Measurements from ENCODE around the gene PDE6H.

The PDE6H gene

DNA sequence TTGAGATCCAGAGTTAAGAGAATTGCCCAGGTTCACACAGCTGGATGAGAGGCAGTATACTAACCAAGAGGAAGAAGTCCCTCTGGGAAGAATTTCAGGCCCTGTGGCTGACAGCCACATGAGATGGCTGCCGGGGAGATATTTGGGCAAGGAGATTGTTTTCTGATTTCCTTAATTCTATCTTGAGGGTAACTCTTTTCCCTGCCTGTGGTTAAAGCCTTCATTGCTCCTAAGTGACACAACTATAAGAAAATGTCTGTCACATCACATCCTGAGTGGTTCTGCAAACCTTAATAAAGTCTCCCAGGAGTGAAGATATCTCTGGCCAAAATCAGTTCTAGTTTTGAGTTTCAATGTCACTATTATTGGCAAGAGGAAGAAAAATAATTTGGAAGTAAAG is 21.0 kb upstream of the PDE6H start:
- no peak for DNase-seq (ENCODE audit: low spot score)

DNA sequence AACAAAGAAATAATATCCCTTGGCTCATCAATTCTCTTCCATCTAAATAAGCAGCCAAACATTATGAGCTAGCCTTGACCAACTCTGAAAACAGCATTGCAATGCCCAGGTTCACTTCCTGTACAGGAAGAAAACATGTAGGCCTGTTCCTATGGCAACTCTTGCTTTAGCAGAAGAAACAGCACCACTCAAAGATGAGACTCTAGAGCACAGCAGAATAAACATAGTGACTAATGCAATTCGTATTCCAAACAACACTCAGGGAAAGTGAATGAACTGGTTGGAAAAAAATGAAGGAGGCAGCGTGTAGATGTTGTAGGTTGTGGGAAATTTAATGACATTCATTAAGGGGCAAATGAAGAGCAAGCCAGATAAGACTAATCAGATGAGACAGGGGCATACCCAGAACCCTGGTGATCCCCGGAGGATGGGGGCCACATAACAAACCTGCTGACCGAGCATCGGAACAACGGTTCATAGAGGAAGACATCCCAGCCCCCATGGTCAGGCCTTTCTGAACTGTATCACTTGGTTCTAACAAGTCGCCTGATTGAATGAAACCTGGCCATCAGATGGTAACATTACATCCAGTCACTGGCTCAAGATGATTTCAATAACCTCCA is 20.4 kb upstream of the PDE6H start:
- peak; percentile 80 for DNase-seq (ENCODE audit: low spot score)

DNA sequence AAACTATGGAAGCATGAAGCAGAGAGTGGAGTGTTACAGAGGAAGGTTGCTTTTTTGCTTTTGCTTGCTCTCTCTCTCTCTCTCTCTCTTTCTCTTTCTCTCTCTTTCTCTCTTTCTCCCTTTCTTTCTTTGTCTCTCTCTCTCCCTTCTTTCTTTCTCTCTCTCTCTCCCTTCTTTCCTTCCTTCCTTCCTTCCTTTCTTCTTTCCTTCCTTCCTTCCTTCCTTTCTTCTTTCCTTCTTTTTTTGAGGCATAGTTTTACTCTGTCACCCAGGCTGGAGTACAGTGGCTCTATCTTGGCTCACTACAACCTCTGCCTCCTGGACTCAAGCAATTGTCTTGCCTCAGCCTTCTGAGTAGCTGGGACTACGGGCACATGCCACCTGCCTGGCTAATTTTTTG is 19.1 kb upstream of the PDE6H start:
- DNase-seq (ENCODE audit: low spot score): no peak

DNA sequence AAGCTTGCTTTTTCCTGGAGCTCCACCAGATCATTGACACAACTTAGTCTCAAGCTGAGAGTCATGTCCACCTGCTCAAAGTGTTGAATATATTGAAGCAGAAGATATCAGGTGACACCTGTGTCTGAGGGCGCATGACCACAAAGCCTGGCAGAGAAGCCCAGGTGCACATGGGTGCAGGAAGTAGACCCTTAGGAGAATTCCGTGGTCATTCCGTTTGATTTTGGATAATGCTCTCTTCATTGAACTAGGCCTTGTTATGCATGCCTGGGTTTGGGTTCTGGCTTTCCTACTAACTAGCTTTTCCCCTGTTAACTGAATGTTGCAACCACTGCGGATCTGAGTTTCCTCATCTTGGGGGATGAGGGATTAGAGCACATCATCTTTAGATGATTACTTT is 18.6 kb upstream of the PDE6H start:
- no peak for DNase-seq (ENCODE audit: low spot score)

DNA sequence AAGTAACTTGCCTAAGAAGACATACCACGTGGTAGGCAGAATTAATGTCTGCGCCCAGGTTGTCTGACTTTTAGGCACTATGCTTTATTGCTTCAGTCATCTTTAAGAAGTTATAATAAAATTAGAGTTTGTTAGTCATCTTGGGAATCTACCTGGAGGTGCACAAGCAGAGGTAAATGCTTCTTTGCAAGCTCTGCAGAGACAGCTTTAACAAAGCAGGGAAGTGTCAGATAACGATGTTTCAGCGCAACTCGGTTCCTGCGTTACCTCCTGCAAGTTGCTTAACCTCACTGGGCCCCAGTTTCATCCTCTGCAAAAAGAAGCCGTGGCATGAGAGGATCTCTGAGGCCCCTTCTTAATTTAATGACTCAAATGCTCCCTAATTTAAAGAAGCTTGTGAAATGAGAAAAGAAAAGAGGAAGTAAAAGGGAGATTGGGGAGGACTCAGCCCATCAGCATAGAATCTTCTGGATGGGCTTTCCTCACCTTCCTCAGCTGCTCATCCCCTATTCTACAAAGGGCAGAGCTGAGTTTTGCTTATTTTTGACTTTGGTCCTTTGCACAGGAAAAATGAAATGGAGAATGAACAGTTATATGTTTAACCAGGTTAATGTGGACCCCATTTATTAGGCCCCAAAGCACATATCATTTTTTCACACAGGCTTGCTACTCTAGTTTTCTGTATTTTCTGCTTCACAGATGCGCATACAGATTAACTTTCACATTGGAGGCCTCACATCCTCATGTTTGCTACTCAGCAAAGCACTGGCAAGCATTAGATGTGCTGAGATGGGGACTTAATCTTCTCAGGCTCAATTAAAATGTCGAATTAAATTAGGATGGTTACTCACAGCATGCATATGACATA is 16.6 kb upstream of the PDE6H start:
- no peak for DNase-seq (ENCODE audit: low spot score)

DNA sequence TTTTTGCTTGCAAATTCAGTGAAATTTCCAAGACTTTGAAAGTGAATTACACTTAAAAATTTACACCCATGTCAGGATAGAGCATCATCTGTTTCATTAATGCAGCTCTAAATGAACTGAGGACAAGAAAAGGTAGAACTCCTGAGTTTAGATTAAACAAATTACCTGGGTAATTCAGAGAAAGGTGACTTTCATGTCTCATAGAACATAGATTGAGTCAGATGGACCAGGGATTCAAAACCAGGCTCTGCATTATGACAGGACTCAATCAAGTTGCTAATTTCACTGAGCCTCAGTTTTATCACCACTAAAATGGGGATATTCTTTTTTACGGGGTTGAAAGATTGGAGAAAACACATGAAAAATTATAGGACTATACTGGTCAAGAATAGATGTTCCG is 15.9 kb upstream of the PDE6H start:
- no peak for DNase-seq (ENCODE audit: low spot score)

DNA sequence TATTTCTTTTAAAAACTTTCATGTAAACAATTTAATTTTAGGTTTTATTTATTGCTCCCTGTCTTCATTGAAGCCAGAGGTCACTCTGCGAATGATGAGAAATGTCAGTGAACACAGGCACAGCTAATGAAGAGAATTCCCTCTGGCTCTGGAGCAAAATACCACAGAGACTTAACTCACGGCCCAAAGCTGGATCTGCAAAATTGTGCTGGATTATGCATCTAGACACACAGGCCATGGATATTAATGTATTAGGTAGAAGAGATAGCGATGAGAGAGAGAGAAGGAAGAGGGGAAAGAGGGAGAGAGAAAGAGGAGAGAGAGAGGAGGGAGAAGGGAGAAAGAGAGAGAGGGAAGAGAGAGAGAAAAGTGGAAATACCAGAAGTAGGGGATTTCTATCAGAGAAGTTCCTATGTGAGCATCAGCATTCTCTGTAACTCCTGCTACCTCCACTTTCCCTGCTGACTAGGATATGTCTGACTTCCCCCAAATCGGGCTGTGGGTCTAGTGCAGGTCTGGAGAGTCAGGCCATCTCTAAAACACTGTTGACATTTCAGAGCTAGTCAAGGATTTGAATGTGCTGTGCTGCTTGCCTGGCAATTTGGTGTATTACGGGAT is 15.2 kb upstream of the PDE6H start:
- DNase-seq (ENCODE audit: low spot score): no peak

DNA sequence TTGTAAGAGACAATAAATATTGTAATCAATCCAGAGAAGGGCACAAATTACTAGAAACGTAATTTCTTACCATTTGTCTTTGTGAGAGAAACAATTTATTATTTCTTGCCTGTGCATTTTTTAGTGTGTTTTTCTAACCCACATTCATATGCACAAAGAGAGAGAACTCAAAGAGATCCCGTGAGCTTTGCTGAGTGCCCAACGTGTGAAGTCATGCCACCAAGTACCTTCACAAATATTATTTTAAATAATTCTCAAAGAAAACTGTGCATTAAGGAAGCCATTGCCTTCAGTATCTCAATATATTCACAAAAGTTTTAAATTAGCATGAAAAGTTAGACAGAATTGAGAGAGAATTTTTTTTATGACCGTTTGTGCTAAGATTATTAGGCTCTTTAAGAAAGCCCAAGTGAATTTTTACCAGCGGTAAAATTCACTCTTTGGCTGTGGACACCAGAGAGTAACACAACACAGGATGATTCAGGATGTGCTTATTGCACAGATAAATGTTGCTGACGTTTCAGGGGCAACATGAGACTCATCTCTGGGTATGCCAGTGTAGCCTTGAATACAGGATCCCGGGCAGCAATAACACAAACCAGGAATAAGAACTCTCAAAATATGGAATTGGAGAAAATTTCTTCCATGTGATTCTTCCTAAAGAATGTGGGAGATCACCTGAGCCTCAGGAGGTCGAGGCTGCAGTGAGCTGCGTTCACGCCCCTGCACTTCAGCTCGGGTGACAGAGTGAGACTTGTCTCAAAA is 14.3 kb upstream of the PDE6H start:
- no peak for DNase-seq (ENCODE audit: low spot score)

DNA sequence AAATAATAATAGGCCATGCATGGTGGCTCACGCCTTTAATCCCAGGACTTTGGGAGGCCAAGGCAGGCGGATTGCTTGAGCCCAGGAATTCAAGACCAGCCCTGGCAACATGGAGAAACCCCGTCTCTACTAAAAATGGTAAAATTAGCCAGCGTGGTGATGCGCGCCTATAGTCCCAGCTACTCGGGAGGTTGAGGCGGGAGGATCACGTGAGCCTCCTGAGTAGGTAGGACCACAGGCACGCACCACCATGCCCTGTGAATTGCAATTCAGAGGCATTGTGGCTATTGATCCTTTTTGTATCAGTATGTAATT is 13.8 kb upstream of the PDE6H start:
- DNase-seq (ENCODE audit: low spot score): no peak

DNA sequence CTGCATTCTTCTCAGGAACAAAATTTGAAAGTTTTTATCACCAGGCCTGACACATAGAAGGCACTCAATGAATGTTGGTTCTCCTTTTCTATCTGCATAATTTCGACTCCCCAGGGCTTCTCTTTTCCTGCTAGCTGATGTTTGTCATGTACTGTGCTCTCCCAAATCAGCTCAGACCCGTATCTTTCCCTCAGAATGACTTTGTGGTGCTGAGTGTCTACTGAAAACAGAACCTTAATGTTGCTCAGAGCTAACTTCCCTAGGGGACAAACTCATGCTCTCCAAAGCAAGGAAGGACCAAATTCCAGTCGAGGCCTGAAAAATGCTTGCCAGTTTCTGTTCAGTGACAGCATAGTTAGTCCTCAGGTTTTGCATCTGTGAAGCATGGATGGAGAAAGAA is 13.4 kb upstream of the PDE6H start:
- DNase-seq (ENCODE audit: low spot score): no peak

DNA sequence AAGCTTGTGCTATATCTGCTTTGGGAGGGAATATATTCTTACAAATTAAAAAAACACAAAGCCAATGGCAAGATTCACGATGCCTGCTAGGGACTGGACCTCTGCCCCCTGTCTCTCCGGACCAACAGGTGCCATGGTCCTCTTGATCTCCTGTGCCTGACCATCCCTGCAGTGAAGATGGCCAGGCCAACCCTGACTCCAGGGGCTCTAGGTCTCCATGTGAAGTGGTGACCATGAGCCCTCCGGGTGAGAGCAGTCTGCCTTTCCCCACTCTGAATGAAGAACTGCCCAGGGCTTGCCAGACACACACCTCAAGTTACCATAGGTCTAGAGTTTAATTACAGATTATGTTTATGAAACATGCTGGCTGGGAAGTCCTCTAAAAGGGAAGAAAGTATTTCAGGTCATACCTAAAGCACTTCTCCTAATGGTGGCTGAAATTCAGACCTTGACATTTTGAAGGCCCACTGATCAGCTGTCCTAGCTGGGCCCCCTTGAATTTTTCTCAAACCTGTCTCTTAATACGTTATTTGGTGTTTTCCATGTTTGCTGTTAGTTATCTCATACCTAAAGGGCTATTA is 12.8 kb upstream of the PDE6H start:
- no peak for DNase-seq (ENCODE audit: low spot score)

DNA sequence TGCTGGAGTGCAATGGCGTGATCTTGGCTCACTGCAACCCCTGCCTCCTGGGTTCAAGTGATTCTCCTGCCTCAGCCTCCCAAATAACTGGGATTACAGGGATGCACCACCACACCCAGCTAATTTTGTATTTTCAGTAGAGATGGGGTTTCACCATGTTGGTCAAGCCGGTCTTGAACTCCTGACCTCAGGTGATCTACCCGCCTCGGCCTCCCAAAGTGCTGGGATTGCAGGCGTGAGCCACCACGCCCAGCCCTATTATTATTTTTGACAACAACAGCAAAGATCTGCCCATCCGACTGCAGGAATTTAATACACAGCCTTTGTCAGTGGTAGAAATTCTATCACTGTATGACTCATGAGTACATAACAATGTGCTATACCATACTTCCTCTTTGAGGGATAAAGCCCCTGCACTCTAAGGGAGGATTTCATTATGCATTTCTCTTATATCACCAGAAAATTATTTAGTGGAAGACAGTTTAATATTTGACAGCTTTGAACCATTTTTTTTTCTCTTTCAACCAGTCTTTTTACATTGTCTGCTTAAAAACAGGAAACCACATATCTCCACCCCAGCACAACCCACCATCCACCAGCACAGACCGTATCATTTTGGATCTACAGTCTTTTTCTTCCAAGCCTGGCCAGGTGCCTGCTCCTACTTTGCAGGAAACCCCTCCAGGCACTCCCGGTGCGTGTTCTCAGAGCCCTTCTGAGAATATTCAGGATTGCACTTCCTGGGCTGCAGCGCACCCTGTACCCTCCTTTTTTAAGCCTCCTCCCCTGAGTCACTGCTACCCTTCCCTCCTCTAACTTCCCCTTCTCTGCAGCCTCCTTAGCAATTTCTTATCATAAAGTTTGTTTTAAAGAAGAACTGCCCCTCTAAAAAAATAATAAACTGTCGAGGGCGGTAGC is 12.0 kb upstream of the PDE6H start:
- DNase-seq (ENCODE audit: low spot score): no peak

DNA sequence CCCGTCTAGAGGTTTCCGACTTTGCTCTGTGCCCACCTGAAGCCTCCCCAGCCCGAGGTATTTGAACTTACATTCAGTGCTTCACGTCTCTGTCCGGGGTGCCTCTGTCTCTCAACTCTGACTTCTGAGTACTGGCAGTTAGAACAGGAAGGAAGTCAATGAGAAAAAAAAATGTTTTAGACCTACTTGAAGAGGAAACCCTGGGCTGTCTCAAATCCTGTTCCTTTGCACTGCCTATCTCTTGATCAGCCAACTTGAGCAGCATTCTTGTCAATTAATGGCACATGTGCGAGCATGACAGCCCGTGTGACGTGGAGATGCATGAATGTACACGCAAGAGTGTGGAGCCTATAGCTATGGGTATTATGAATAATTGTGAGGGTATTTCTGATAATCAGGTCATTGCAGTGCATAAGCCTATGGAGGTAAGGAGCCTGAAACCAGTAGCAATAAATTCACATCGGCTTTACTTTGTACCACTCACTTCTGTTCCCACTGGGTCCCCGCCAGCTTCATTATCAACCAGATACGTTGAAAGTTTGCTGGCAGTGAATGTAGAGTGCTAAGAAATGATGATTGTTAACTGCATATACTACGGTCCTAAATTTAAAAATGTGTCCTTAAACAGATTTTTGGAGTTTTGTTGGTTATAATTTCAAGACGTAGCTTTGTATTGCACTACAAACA is 11.2 kb upstream of the PDE6H start, which contains the start of gene ARHGDIB:
TSS of gene ARHGDIB (minus strand) at position 136 of the 687 bp plus-strand sequence. CDS start 10,889 bp downstream, outside the sequence.
- no peak for DNase-seq (ENCODE audit: low spot score)

DNA sequence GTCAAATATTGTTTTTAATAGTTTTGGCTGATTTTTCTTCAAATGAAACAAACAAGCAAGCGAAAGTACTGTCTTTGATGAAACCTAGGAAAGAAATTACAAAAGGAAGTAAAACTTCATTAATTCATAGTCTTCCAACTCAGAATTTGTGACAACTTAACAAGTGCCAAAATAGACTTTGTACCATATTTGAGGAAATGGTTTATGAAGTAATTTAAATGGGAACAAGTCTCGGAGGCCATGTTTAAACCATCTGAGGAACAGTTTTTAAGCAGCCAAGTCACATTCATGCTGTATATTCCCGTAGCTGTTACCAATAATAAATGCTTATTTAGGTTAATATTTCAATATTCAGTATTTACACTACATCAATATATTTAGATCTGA is 10.7 kb upstream of the PDE6H start:
- DNase-seq (ENCODE audit: low spot score): no peak

DNA sequence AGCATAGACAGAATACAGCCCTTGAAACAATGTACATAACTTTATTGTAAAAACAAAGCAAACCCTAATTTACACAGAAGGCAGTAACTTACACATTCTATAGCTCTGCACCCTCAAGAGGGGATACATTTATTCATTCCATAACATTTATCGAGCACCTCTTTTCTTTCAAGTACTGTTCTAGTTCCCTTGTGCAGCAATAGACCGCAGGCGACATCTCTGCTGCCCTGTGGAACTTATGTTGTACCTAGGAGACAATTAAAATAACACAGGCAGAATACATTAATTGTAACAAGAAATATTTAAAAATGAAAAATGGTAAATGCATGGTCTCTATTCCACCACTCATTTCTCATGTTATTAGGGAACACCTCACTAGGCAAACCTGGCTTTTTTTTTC is 10.0 kb upstream of the PDE6H start:
- DNase-seq (ENCODE audit: low spot score): no peak

DNA sequence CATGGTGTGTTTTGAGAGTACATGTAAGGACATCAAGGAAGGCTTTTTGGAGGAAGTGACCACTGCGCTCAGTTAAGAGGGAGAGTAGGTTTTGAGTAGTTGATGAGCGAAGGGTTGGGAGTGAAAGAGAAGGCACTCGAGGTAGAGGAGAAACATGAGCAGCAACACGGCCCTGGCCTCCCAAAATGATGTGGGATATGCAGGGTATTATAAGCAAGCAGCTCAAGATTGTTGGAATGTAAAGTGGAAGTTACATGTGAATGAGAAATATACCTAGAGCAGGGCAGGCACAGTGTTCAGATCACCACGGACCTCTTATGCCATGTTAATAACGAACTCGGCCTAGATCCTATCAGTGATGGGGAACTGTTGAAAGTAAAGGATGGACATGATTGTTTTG is 9.3 kb upstream of the PDE6H start:
- DNase-seq (ENCODE audit: low spot score): no peak

DNA sequence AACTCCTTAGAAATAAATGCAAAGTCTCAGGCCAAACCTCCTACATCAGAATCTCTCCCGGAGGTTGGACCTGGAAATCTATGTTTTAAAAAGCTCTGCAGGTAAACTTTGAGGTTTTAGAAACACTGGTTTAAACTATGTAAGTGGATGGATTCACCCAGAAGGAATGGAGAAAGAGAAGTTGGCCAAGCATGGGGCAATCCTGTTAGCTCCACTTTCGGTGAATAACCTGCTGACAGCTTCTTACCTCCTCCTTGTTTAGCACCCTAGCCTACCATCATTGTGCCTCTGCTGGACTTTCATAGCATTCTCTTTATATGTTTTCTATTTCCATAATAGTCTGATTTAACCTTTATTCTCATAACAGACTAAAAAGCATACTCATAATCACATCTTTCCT is 8.4 kb upstream of the PDE6H start:
- DNase-seq (ENCODE audit: low spot score): no peak

DNA sequence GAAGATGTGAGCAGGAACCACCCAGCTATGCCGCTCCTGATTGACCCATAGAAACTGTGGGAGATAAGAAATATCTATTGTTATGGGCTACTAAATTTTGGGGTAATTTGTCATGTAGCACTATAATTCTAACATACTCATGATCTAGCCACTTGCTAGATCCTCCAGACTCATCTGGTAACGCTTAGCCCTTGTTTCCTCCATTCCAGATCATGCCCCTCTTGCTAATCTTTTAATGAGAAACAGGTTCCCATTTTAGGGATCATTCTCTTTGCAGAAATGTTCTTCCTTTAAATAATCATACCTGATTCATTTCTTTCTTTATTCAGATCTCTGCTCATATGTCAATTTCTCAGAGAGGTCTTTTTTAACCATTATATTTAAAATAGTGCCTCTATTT is 7.6 kb upstream of the PDE6H start:
- no peak for DNase-seq (ENCODE audit: low spot score)

DNA sequence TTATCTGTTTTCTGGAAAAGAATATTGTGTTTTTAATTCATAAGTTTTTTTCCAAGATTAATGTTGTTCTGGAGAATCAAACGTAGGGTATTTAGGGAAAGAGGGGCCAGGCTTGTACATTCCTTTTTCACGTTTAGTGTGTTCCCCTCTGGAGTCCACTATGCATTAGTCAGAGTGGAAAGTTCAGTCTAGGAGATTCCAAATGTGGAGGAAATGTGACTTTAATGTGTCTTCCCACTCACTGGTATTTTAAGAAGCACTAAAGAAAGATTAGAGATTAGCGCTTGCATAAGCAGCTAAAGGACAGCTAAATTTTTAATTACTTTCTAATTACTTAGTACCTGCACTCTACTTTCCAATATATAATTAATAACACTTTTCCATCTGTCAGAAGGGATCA is 4.4 kb upstream of the PDE6H start:
- no peak for DNase-seq (ENCODE audit: low spot score)

DNA sequence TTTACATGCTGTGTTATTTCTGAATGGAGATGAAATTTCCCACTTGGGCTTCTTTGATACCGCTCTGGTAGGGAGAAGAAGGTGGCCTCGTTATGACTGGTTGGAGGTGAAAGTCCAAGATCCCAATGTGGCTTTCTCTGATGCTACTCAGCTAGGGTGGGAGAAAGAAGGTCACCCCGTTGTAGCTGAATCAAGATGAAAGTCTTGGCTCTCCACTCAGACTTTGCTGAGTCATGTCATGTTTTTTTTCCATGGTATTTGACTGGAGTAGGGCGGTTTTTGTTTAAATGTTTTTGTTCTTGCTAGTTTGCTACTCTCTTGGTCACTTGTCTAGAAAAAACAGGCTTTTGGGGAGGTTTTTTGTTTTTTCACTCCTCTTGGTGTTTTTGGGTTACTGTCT is 2.4 kb upstream of the PDE6H start:
- DNase-seq (ENCODE audit: low spot score): no peak

DNA sequence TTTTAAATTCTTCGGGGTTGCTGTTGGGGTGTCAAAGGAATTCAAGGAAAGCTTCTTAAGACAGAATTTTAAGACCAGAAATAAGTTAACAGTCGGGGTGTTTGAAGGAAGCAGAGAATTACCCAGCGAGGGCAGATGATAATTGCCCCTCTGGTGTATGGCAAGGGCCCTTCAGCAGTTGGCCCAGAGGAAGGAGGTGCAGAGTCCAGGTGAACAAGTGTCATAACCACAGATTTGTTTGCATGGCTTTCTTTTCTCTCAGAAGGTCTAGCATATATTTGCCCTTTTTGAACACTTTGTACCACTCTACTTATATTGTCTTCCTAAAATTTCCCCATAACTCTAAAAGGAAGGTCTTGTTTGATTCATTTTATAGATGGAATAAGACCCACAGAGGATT is 1.8 kb downstream of the PDE6H start:
- DNase-seq (ENCODE audit: low spot score): no peak
